HT-29 (cell line): ENCODE measurements around the gene NUDT19. TPM values are rescaled to one million over a fixed set of nuclear protein-coding genes. Genes with fewer than 3 reads are reported as not detected.
A peak's percentile ranks its signal among the peaks of the same experiment; 100 is the strongest.
"Not testable (repeated sequence)": the region's sequence is repeated elsewhere in the genome, so short reads cannot be mapped to it uniquely, and the experiment has no call there.

Experiments
- DNase-seq: peaks from one replicate; pipeline ENCODE4 v3.0.0-alpha.2; 2015; ENCODE audit warnings: low spot score
- total RNA-seq: library from RNA; depleted of rRNA; stranded (reverse); fragments of >200 nt; shearing (Covaris generic); gene quantifications from 2 replicates; pipeline ENCODE4 v1.2.3, GENCODE V29; 2014

NUDT19 gene
- total RNA-seq, 1 experiment from 2014 or later = 18.4 TPM

- peak; percentile 100 for DNase-seq
Observed at GRCh38 chr19:32674931-32675719, 16.5 kb upstream of the NUDT19 start, which contains the start of gene ANKRD27. Gene ANKRD27, minus strand, starts transcription at chr19:32675180. Its CDS starts 16,165 bp downstream, at chr19:32659015.

GRCh38 chr19:32675720-32676185, 15.9 kb upstream of the NUDT19 start, which contains the start of gene RGS9BP:
Gene RGS9BP, plus strand, starts transcription at chr19:32675848. Its CDS starts 416 bp downstream, at chr19:32676264.
- DNase-seq = peak; percentile 76

GRCh38 chr19:32676186-32676894, 15.3 kb upstream of the NUDT19 start:
- no peak for DNase-seq

- DNase-seq = no peak
Observed at GRCh38 chr19:32676895-32677359, 14.7 kb upstream of the NUDT19 start.

GRCh38 chr19:32677657-32678056, 14.0 kb upstream of the NUDT19 start:
- DNase-seq = no peak

GRCh38 chr19:32680986-32681385, 10.6 kb upstream of the NUDT19 start:
- DNase-seq = no peak

- no peak for DNase-seq
Observed at GRCh38 chr19:32682317-32682716, 9.3 kb upstream of the NUDT19 start.

- no peak for DNase-seq
Observed at GRCh38 chr19:32686847-32687475, 4.7 kb upstream of the NUDT19 start.

- DNase-seq = no peak
Observed at GRCh38 chr19:32687681-32688080, 3.9 kb upstream of the NUDT19 start.

- no peak for DNase-seq
Observed at GRCh38 chr19:32688311-32688710, 3.3 kb upstream of the NUDT19 start.

- DNase-seq = peak; percentile 75
Observed at GRCh38 chr19:32691952-32692726, 518 bp downstream of the NUDT19 start.

- DNase-seq = peak; percentile 42
Observed at GRCh38 chr19:32692727-32693061, 1.1 kb downstream of the NUDT19 start.

- peak; percentile 52 for DNase-seq
Observed at GRCh38 chr19:32693151-32694108, 1.8 kb downstream of the NUDT19 start.

- peak; percentile 61 for DNase-seq
Observed at GRCh38 chr19:32694316-32694715, 2.7 kb downstream of the NUDT19 start.

- not testable (repeated sequence) for DNase-seq
Observed at GRCh38 chr19:32694851-32695250, 3.2 kb downstream of the NUDT19 start.

GRCh38 chr19:32695506-32695905, 3.9 kb downstream of the NUDT19 start:
- not testable (repeated sequence) for DNase-seq

- not testable (repeated sequence) for DNase-seq
Observed at GRCh38 chr19:32696771-32697170, 5.2 kb downstream of the NUDT19 start.

- DNase-seq = not testable (repeated sequence)
Observed at GRCh38 chr19:32700129-32700528, 8.5 kb downstream of the NUDT19 start.

- peak; percentile 57 for DNase-seq
Observed at GRCh38 chr19:32702010-32702409, 10.4 kb downstream of the NUDT19 start.

- not testable (repeated sequence) for DNase-seq
Observed at GRCh38 chr19:32704006-32704405, 12.4 kb downstream of the NUDT19 start.
